ENCODE results near the gene AGAP3.

GRCh38 chr7:151129960-151130591 lies 43.8 kb downstream of the AGAP3 start:
- no peak for TF ChIP-seq CTCF (IDR thresholded peaks at IDR 0.05; ENCODE audit: insufficient read depth, low read depth, low read length)
- TF ChIP-seq EZH2 (IDR thresholded peaks at IDR 0.05; ENCODE audit: insufficient read depth, low read length): no peak

Measured in astrocyte (in vitro differentiated cells and primary cell).